GM13976 (cell line): ENCODE measurements around the gene UBR4.
"Not testable (repeated sequence)": the region's sequence is repeated elsewhere in the genome, so short reads cannot be mapped to it uniquely, and the experiment has no call there.

Experiments
- DNase-seq: peaks from one replicate; pipeline ENCODE4 v3.0.0; 2012; ENCODE audit warnings: low spot score
- in situ Hi-C: fragments of 300-500 bp; cut with MboI; formaldehyde crosslinking; loops from one replicate; pipeline ENCODE4 v1.12.0; 2022; ENCODE audit warnings: low sequenced_read_pairs, mixed read lengths, inconsistent platforms; ENCODE audit not compliant: unreplicated experiment
- TF ChIP-seq, protein P1 (sequence below): IDR thresholded peaks from 2 replicates; pipeline ENCODE4 v1.5.1; 2012; ENCODE audit warnings: borderline replicate concordance, mild to moderate bottlenecking; ENCODE audit not compliant: insufficient read depth; ENCODE audit errors: extremely low read depth, missing control alignments, control extremely low read depth

UBR4 gene

DNA sequence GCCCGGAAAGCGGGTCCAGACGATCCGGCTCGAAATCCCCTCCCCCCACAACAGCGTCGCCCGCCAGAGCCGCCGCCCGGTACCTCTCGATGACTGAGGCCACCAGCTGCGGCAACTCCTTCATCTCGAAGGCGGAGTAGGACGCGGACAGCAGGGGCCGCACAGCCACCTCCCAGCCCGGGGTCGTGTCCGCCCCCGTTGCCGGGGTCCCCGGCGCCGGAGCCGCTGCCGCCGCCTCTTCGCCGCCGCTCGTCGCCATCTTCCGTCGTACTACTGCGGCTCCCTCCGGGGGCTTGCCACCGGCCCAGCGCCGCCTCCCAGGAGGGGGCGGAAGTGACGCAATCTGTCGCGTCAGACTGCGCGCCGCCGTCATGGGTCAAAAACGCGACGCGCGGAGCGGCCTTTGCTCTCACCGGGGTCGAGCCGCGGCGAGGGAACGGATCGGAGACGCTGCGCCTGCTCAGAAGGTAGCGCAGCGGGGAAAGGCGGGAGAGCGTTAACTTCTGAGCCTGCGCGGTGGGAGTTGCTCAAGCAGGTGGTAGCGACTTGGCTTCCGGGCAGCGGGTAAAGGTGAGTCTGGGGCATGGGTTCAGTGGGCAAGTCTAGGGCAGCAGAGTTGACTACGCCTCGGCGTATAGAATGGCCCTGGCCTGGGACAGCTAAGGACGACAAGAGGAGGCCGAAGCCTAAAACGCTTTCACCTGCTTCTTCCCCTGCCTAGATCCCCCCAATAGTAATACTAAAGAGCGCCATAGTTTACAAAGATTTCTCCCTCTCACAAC, at the start of gene UBR4:
TSS of gene UBR4 (minus strand) at position 277 of the 782 bp plus-strand sequence. CDS start at position 259, 18 bp downstream.
- in situ Hi-C loops, result no loop called here

DNA sequence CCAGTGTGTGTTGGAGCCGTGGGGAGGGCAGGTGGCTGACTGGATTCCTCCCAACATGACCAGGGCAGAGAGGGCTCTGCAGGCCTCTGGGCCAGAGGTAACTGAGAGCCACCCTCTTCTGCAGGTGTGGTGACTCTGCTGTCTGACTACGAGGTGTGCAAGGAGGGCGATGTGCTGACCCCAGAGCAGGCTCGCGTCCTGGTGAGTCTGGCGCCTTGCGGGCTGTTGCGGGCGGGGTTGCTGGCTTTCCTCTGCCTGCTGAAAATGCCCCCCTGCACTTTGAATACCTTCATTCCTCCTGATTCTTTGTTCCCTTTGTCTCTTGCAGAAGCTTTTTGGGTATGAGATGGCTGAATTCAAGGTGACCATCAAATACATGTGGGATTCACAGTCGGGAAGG, 48.3 kb upstream of the UBR4 start:
- in situ Hi-C loops, result no loop called here
- TF ChIP-seq, protein P1, sequence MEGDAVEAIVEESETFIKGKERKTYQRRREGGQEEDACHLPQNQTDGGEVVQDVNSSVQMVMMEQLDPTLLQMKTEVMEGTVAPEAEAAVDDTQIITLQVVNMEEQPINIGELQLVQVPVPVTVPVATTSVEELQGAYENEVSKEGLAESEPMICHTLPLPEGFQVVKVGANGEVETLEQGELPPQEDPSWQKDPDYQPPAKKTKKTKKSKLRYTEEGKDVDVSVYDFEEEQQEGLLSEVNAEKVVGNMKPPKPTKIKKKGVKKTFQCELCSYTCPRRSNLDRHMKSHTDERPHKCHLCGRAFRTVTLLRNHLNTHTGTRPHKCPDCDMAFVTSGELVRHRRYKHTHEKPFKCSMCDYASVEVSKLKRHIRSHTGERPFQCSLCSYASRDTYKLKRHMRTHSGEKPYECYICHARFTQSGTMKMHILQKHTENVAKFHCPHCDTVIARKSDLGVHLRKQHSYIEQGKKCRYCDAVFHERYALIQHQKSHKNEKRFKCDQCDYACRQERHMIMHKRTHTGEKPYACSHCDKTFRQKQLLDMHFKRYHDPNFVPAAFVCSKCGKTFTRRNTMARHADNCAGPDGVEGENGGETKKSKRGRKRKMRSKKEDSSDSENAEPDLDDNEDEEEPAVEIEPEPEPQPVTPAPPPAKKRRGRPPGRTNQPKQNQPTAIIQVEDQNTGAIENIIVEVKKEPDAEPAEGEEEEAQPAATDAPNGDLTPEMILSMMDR, result no peak
- no peak for DNase-seq

More for the DNA sequence above, at the start of gene UBR4:
- TF ChIP-seq, protein P1, result peak; percentile 4
- peak; percentile 96 for DNase-seq

DNA sequence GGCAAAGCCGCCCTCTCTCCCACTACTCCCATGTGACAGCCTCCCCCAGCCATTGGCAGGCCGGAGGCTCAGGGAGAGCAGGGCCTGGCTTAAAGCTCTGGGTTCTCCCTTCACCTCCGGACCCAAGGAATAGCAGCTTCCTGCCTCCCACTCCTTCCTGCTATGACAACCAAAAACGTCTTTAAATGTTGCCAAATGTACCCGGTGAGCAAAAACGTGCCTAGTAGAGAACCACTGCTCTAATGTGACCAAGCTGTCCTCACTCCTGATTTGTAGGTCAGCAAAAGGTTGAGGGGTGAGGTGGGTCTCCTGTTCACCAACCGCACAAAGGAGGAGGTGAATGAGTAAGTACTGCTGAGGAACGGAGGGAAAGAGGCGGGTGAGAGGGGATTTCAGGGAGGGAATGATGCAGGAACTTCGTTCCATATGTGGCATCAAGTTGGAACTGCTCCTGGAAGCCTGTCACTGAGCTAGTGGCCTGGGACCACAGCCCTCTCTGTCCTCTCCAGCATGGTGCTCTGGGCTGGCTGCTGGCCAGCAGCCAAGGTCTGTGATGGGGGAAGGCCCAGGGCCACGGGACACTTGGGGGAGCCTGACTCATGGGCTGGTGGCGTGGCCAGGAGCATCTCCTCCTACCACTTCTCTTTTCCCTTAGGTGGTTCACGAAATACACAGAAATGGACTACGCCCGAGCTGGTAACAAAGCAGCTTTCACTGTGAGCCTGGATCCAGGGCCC, 47.3 kb upstream of the UBR4 start:
- no peak for DNase-seq
- TF ChIP-seq, protein P1, result no peak
- in situ Hi-C loops, result no loop called here

DNA sequence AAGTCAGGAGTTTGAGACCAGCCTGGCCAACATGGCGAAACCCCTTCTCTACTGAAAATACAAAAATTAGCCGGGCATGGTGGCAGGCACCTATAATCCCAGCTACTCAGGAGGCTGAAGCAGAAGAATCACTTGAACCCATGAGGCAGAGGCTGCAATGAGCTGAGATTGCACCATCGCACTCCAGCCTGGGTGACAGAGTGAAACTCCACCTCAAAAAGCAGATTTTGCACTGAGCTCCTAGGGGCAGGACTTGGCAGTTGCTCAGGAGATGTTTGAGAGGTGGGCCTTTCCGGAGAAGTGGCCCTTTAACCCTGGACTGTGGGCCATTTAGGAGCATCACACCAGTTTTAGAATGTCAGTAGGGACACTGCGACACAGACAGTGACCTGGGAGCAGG, 46.2 kb upstream of the UBR4 start:
- in situ Hi-C loops, DNase-seq: not testable (repeated sequence)

DNA sequence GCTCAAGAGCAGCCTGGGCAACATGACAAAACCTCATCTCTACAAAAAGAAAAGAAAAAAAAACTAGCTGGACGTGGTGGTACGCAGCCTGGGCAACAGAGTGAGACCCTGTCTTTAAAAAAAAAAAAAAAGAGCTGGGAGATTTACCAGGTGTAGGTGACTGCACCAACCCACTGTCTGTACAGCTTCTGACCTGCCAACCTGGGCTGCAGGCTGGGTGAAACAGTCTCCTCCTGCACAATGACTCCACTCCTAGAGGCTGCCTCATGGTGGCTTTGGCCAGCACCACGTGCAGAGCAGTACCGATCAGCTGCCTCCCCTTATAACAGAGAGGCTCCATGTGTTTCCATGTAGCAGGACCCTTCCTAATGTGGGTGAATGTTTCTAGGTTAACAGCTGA, 45.2 kb upstream of the UBR4 start:
- in situ Hi-C loops, result no loop called here
- DNase-seq, result no peak
- TF ChIP-seq, protein P1, result no peak

DNA sequence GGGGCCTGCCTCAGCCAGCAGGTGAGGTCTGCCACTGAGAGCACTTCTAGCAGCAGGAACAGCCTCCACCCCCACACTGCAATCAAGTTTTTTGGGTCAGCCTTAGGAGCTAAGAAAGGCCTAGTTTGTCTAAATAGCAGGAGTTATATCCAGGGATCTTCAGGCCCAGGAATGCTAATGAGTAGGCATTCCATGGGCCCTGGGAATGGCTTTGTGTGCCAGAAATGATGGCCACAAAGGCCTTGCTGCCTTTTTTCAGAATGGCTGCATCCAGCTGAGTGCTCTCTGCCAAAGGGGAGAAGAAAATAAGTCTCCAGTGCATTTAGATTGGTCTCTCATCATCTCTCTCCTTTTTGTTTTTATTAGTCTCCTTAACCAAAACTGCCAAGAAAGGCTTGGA, 44.4 kb upstream of the UBR4 start:
- TF ChIP-seq, protein P1, result no peak
- DNase-seq, result no peak
- in situ Hi-C loops, result no loop called here
